GM19397 (cell line): ENCODE results near the gene KNDC1.
"Not testable (repeated sequence)": the region's sequence is repeated elsewhere in the genome, so short reads cannot be mapped to it uniquely, and the experiment has no call there.

Source experiments
- ATAC-seq: cut with Tn5 transposase; IDR thresholded peaks from one replicate; pipeline ENCODE4 v1.9.1; 2021; ENCODE audit warnings: mild to moderate bottlenecking, moderate library complexity; ENCODE audit not compliant: unreplicated experiment

KNDC1 gene

DNA sequence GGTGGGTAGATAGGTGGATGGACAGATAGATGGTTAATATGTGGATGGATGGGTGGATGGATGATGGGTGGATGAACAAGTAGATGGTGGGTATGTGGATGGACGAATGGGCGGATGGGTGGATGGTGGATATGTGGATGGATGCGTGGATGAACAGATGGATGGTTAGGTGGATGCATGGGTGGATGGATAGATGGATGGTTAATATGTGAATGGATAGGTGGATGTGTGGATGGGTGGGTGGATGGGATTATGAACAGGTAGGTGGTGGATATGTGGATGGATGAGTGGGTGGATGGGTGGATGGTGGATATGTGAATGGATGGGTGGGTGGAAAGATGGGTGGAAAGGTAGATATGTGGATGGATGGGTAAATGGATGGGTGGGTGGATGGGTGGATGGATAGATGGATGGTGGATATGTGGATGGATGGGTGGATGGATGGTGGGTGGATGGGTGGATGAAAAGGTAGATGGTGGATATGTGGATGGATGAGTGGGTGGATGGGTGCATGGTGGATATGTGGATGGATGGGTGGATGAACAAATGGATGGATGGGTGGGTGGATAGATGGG lies 14.8 kb downstream of the KNDC1 start:
- ATAC-seq: no peak

DNA sequence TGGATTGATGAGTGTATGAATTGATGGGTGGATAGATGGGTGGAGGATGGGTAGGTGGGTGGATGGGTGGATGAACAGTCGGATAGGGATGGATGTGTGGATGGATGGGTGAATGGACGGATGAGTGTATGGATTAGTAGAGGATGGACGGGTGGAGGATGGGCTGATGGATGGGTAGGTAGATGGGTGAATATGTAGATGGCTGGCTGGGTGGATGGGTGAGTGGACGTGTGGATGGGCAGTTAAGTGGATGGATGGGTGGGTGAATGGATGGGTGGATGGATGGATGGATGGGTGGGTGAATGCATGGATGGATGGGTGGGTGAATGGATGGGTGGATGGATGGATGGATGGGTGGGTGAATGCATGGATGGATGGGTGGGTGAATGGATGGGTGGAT lies 15.6 kb downstream of the KNDC1 start:
- not testable (repeated sequence) for ATAC-seq

DNA sequence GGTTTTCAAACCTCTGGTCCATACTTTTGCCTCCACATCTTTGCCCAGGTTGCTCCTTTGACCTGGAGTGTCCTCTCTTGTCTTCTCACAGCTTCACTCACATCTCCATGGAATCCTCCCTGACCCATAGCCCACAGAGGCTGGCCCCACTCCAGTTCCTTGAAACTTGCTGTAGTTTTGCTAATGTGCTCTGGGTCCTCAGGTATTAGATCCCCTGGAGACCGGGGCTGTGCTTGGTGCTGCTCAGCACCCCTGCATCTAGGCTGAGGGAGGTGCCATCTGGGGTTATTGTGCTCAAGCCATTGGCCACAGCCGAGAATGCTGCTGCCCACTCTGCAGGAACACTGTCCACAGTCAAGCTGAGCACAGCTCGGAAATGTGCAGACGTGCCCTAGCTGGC lies 16.5 kb downstream of the KNDC1 start:
- no peak for ATAC-seq

DNA sequence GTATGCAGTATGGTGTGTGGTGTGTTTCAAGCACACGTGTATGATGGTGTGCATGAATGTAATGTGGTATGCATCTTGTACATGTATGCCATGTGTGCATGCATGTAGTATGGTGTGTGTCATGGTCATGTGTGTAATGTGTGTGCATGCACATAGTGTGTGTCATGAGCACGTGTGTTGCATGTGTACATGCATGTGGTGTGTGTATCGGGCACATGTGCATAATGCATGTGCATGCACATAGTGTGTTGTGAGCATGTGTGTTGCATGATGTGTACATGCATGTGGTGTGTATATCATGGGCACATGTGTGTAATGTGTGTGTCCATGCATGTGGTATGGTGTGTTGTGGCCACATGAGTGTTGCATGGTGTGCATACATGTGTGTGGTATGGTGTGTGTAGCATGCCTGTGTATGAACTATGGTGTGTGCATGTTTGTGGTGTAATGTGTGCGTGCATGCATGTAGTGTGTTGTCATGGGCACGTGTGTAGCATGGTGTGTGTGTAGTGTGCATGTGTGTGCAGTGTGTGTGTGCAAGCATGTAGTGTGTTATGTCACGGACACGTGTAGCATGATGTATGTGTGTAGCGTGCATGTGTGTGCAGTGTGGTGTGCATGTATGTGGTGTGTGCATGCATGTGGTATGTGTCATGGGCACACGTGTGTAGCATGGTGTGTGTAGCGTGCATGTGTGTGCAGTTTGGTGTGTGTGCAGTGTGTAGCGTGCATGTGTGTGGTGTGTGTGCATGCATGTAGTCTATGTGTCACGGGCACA lies 17.6 kb downstream of the KNDC1 start:
- no peak for ATAC-seq

DNA sequence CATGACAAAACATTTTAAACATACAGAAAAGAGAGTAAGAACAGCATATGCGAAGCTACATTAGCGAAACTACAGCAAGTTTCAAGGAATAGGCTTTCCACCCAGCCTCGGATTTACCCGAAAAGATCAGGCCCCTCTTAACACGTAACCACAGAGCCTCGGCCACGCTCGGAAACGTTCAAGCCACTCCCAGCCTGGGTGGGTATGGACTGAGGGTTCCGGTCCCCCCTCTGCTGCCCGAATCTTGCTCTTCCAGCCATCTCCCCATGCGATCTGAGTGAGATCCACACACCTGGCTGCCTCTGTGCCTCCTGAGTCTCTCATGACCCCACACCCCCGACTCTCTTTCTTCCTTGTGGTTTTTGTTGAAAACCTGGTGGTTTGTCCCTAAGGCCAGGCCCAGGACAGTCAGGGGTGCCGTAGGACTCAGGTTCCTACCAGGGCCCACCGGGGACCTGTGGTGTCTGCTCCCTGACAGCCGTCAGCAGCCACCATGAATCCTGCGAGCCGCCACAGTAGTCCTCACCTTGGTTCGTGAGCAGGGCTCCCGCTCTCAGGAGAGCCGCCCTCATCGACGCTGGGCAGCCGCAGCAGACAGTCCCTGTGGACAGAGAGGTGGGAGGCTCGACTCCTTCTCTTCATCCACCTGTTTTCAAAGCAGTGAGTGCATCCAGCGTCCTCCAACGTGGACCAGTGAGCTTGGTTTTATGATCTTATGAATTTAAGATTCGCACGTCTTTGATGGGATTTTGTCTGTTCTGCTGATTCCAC lies 18.5 kb downstream of the KNDC1 start:
- no peak for ATAC-seq

DNA sequence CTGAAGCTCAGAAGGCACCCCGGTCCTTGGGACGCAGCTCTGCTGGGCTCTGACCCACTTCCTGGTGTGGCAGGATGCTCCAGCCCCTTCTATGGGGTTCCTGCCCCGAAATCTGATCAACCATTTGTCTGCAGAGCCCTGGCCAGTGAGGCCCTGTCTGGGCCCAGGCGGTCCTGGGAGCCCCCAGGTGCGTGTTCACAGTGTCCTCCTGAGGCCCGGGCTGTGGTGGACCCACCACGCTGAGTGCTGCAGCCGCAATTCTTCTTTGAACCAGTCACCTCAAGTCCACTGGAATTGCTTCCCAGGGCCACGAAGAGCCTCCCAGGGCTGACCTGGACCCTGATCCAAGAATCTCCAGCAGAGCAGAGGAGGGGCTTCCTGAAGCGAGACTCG lies 19.1 kb downstream of the KNDC1 start:
- no peak for ATAC-seq

DNA sequence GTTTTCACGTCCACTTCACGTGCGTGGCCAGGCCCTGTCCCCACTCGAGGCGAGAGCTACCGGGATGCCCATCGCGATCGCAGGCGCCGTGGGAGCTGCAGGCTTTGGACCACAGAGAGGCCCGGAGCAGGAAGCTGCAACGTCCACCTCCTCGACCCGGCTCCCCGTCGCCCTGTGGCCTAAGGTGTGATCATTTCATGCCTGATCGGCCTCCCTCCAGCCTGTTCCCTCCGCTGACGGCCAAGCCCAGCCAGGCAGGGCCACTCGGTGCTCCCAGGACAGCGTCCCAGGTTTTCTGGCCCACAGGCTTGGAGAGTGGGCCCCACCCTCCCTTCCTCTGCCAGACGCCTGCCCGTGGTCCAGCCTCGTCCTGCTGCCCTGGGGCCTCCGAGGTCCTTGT lies 19.6 kb downstream of the KNDC1 start:
- ATAC-seq: no peak

DNA sequence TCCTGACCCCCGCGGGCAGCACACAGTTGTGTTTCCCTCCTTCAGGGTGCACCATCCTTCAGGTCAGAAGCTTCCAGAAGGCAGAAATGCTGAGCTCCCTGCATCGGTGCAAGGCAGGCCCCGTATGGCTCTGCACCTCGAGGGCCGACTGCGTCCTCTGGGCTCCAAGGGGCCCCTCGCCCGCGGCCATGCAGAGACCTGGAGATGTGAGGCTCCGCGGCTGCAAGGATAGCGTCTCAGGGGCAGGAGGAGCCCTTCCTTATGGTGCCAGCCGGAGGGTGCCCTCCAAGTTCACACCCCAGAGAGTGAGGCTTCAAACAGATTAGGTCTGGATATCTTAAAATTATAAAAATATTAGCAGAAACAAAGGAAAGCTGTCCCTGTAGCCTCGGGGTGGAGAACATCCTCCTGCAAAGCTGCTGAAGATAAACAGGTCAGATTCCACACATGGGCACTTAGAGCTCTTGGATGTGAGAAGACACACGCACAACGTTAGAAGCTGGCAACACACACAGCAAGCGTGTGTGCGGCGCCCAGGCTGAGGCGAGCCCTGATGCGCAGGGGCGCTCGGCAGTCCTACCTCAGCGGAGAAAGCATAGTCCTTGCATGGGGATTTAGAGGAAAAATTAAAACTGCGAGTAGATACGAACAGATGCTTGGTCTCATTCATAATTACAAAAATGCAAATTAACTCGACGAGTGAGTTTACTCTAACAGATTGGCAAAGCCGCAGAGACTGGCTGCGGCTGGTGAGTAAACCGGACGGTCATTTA lies 20.4 kb downstream of the KNDC1 start:
- no peak for ATAC-seq

DNA sequence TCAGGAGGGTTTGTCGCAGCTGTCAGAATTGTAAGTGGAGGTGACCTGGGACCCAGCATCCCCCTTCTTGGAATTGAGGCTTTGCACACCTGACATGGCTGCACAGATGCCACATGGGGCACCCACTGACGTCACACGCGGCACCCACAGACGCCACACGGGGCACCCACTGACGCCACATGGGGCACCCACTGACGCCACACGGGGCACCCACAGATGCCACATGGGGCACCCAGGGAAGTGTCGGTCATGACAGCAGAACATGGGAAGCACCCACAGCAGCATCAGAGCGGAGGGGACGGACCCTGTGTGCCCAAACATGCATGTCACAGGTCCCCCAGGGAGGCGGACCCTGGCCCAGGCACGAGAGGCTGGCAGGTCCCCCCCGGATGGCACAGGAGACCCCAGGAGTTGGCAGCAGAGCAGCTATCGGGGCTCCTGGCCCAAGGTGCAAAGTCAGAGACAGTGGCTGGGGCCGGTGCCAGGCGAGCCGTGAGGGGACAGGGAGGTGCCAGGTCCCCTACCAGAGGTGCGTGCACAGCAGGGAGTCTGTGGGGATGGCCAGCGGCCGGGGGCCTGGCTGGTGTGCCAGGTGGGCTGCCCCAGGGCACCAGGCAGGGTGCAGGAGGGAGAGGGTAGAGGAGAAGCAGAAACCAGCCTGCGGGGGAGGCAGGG lies 21.1 kb downstream of the KNDC1 start:
- no peak for ATAC-seq

DNA sequence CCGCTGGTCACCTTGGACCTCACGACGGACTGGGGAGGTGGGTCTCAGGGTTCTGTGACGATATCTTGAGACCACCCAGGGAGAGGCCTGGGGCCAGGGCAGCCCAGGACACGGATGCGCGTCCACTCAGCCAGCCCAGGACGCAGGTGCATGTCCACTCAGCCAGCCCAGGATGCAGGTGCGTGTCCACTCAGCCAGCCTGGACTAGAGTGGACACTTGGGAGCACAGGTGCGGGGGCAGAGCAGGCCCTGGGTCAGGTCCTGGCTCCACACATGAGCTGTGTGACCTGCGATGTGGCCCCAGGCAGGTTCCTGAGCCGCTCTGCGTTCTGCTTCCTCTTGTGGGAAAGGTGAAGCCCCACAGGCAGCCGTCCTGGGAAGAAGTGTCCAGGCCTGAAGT lies 22.2 kb downstream of the KNDC1 start:
- ATAC-seq: no peak

DNA sequence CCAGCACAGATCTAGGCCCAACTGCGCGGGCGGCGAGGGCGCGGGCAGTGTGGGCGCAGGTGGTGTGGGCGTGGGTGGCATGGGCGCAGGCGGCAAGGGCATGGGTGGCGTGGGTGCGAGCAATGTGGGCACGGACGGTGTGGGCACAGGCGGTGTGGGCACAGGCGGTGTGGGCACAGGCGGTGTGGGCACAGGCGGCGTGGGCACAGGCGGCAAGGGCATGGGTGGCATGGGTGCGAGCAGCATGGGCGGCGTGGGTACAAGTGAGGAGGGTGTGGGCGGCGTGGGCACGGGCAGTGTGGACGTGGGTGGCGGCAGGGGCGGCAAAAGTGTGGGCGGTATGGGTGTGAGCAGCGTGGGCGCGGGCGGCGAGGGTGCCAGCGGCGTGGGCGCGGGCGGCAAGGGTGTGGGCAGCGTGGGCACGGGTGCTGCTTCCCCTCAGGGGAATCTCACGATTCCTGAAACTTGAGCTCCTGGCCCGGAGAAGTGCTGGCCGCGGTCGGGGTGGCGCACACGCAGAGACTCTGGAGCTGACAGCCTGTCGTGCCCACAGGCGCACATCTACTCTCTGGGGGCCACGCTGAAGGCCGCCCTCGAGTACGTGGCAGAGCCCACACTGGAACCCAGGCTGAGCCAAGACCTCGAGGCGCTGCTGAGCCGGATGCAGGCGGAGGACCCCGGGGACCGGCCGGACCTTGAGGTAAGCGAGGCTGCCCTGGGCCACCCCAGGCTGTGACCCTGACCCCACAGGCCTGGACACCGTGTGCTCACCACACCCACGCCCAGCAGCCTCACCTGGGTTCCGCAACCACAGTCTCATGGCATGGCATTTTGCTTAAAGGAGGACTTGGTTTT lies 23.0 kb downstream of the KNDC1 start:
- ATAC-seq: no peak

DNA sequence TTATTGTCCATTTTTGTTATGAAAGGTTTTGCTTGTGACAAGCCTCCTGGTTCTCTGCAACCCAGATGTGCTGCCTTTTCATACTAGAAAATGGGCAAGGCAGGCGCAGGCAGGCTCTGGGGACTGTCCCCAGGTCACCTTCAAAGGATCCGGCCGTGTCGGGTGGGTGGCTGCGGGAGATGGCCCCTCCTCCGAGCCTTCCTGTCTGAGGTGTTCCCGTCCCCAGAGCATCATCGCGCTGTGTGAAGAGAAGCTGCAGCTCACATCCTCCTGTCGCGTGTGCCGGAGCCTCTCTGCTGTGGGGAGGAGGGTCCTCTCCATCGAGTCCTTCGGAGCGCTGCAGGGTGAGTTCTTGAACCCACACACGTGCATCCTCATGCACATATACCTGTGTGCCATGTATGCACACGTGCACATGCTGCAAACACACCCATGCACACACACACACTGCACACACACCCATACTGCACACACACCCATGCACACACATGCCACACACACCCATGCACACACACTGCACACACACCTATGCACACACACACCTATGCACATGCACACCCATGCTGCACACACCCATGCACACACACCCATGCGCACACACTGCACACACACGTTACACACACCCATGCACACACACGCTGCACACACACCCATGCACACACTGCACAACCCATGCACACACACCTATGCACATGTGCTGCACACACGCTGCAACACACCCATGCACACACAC lies 23.8 kb downstream of the KNDC1 start:
- no peak for ATAC-seq

DNA sequence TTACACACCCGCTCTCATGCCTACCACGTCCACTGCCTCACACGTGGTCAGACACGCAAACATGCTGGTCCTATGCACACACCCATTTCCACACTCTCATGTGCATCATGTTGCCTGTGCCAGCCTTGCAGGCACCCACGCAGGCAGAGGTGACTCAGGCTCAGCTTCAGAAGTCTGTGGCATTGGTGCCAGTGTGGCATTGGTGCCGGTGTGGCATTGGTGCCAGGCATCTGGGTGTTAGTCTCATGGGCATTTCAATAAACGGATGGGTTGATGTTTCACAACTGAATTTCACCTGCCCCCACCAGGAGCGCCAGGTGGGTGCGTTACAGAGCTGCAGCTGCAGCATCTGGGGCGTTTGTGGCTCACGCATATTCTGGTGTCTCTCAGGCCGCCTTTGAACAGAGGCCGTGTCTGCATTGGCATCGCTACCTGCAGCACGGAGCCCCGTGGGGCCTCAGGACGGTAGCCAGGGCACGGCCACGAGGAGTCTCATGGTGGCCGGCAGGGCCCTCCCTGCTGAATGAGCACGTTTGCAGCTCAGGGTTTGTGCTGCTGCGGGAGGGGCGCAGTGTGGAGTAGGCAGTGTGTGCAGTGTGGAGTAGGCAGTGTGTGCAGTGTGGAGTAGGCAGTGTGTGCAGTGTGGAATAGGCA lies 24.7 kb downstream of the KNDC1 start:
- ATAC-seq: no peak

DNA sequence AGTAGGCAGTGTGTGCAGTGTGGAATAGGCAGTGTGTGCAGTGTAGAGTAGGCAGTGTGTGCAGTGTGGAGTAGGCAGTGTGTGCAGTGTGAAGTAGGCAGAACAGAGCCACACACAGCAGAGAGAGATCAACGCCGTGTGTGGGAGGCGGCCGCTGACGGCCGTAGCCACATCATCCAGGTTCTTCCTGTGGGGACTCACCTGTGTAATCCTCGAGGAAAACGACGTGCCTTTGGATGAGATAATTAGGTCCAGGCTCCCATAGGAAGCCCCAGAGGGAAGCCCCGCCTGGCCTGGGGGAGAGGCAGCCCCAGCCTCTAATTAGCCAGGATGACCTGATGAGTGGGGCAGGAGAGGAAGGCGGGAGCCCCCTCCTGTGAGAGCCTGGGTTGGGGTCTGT lies 25.4 kb downstream of the KNDC1 start:
- ATAC-seq: no peak

DNA sequence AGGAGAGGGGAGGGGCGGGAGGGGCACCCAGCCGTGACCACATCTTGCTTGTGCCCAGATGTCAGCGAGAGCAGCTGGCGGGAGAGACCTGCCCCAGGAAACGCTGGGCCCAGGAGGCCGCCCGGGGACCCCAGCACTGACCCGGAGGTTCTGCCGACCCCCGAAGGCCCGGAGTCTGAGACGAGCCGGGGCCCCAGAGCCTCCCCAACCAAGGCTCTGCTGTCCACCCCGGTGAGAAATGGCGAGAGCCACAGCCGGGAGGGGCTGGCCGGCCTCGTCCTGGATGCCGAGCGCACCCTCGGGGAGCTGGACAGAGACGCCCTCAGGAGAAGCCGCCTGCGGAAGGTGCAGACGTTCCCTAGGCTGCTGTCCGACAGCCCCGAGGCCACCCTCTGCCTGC lies 25.9 kb downstream of the KNDC1 start:
- ATAC-seq: no peak

DNA sequence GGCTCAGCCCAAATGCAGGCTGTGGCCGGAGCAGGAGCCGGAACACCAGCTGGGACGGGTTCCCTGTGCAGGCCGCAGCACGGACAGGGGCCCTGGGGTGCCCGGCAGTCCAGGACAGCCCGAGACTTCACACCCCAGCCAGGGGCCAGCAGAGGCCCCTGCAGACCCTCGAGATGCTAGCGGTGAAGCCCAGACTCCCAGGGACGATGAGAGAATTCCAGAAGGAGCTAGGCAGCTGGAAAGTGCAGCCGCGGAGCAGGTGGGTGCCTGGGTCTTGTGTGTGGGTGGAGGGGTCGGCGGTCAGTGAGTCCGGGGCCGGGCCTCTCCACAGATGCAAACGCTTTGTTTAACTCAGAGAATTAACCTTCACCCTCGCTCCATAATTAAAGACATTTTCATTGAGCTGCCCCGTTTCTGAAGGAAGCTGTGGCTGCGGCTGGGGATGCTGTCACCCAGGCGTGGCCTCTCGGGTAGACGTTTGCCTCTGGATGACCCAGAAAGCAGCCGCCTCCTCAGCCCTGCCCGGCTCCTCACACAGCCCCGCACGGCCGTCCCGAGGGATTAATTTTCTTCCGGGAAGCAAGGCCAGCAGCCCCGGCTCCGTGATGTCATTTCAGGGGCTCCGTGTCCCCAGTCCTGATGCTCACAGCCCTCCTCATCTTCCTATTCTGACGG lies 26.5 kb downstream of the KNDC1 start:
- no peak for ATAC-seq

DNA sequence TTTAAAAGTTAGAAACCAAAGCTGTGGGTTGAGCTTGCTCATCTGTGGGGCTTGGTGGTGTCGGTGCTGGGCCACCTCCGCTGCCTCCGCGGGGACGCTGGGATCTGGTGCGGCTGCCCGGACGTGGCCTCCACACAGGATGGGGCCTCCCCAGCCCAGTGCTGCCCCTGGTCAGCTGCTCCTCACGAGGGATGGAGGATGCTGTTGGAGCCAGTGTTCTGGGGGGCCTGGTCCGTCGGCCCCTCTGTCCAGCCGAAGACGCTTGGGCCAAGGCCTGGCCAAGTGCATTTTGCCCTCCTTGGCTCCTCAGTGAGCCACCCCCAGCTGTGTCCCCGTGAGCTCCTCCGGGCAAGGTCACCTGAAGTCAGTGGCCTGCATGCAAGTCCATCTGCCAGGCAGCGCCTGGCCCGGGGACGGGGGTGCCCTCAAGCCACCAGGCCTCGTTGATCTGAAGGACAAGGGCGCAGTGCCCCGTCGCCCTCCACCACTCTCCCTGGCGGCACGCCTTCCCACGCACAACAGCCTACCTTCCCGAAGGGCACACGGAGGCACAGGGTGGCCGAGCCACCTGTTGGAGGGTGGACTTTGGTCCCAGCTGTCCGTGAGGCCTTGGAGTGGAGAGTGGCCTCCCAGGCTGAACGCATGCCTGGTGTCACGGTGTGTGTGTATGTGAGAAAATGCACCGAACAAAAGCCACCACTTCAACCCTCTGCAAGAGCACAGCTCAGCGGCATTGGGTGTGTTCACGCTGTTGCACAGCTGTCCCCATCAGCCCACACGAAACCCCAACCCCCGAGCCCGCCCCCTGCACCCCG lies 27.3 kb downstream of the KNDC1 start:
- ATAC-seq: no peak
